Sigmoid colon (tissue), 4 donors: Measurements from ENCODE around the gene FAM168A.

Experiments
- EP300 ChIP-seq, 4 donors: sonication (generic); formaldehyde crosslinking; IDR thresholded peaks; one replicate each; pipeline ENCODE4 v1.6.1; 2017; ENCODE audit warnings: antibody characterized with exemption in 4 of 4
- POLR2A ChIP-seq, 2 donors: fragments of 450-650 bp; IDR thresholded peaks; one replicate each; pipeline ENCODE4 v1.6.1; 2016; ENCODE audit warnings: antibody characterized with exemption in 2 of 2, mild to moderate bottlenecking in 2 of 2, moderate library complexity in 2 of 2
- POLR2AphosphoS5 ChIP-seq, 4 donors: sonication (generic); formaldehyde crosslinking; IDR thresholded peaks; one replicate each; pipeline ENCODE4 v1.6.1; 2017; ENCODE audit warnings: antibody characterized with exemption in 4 of 4
- TF ChIP-seq, protein P1 (sequence below), 4 experiments: fragments of 450-650 bp in 3 of 4; fragments of 200-600 bp in 1 of 4; IDR thresholded peaks; one replicate each; pipeline ENCODE4 v1.5.1; 2016 to 2019; ENCODE audit warnings: antibody characterized with exemption in 4 of 4, mild to moderate bottlenecking in 3 of 4, moderate library complexity in 2 of 4

DNA sequence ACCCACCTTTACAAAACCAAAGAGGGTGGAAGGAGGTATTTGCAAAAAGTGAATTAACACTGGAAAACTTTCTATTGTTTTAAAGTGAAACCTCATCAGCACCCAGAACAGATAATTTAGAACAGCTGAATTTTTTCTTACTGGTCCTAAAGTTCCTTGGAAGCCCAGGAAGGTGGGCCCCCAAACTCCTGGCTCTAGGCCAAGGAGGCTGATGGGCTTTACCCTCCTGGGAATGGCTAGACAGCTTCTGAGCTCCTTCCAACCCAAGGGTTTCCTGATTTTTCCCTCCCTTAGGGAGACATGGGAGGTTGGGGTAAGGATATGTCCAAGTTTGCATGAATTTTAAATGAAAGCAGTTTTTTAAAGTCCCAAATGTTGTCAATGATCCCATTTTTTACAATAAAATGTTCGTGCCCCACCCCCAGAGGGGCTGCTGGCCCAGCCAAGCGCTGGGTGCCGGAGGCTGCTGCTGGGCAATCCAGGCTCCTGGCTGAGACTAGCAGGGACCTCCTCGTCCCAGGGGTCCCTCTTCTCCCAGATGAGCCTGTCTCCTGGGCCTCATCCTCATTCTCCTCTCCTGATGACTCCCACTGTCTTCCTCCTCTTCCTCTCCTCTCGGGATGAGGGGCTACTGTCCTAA, 193.3 kb downstream of the FAM168A start:
- TF ChIP-seq, protein P1, sequence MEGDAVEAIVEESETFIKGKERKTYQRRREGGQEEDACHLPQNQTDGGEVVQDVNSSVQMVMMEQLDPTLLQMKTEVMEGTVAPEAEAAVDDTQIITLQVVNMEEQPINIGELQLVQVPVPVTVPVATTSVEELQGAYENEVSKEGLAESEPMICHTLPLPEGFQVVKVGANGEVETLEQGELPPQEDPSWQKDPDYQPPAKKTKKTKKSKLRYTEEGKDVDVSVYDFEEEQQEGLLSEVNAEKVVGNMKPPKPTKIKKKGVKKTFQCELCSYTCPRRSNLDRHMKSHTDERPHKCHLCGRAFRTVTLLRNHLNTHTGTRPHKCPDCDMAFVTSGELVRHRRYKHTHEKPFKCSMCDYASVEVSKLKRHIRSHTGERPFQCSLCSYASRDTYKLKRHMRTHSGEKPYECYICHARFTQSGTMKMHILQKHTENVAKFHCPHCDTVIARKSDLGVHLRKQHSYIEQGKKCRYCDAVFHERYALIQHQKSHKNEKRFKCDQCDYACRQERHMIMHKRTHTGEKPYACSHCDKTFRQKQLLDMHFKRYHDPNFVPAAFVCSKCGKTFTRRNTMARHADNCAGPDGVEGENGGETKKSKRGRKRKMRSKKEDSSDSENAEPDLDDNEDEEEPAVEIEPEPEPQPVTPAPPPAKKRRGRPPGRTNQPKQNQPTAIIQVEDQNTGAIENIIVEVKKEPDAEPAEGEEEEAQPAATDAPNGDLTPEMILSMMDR (IDR thresholded peaks at IDR 0.05): no peak
- no peak for TF ChIP-seq EP300 (IDR thresholded peaks at IDR 0.05)
- no peak for TF ChIP-seq POLR2AphosphoS5 (IDR thresholded peaks at IDR 0.05)
- no peak for TF ChIP-seq POLR2A (IDR thresholded peaks at IDR 0.05)
